GM19324 (cell line): ENCODE measurements around the gene PACS2.
"Not testable (repeated sequence)": the region's sequence is repeated elsewhere in the genome, so short reads cannot be mapped to it uniquely, and the experiment has no call there.

Experiments used
- ATAC-seq: cut with Tn5 transposase; IDR thresholded peaks from one replicate; pipeline ENCODE4 v1.9.1; 2021; ENCODE audit warnings: mild to moderate bottlenecking, moderate library complexity; ENCODE audit not compliant: unreplicated experiment, low FRiP score

The PACS2 gene

GRCh38 chr14:105347587-105347968 lies 33.0 kb downstream of the PACS2 start:
- no peak for ATAC-seq

- ATAC-seq: no peak
Observed at GRCh38 chr14:105348169-105348944, 33.8 kb downstream of the PACS2 start.

- no peak for ATAC-seq
Observed at GRCh38 chr14:105348945-105349699, 34.6 kb downstream of the PACS2 start.

- ATAC-seq: no peak
Observed at GRCh38 chr14:105349992-105350391, 35.4 kb downstream of the PACS2 start.

GRCh38 chr14:105350450-105351244 lies 36.1 kb downstream of the PACS2 start:
- no peak for ATAC-seq

- ATAC-seq: no peak
Observed at GRCh38 chr14:105351410-105351809, 36.9 kb downstream of the PACS2 start.

- ATAC-seq: no peak
Observed at GRCh38 chr14:105351920-105352851, 37.6 kb downstream of the PACS2 start.

GRCh38 chr14:105353136-105353535 lies 38.6 kb downstream of the PACS2 start:
- ATAC-seq: no peak

- no peak for ATAC-seq
Observed at GRCh38 chr14:105354541-105354940, 40.0 kb downstream of the PACS2 start.

- no peak for ATAC-seq
Observed at GRCh38 chr14:105355049-105355575, 40.6 kb downstream of the PACS2 start.

GRCh38 chr14:105355850-105356604 lies 41.5 kb downstream of the PACS2 start:
- ATAC-seq: no peak

GRCh38 chr14:105356927-105357326 lies 42.4 kb downstream of the PACS2 start:
- no peak for ATAC-seq

- no peak for ATAC-seq
Observed at GRCh38 chr14:105357626-105358025, 43.1 kb downstream of the PACS2 start.

GRCh38 chr14:105358140-105358846 lies 43.7 kb downstream of the PACS2 start:
- no peak for ATAC-seq

- ATAC-seq: no peak
Observed at GRCh38 chr14:105358943-105359342, 44.4 kb downstream of the PACS2 start.

GRCh38 chr14:105361412-105361811 lies 46.9 kb downstream of the PACS2 start:
- not testable (repeated sequence) for ATAC-seq

- ATAC-seq: no peak
Observed at GRCh38 chr14:105363847-105364708, 49.5 kb downstream of the PACS2 start.

GRCh38 chr14:105365101-105365500 lies 50.6 kb downstream of the PACS2 start:
- no peak for ATAC-seq
